SW 1271 (cell line): Measurements from ENCODE around the gene FCER2.
"Not testable (repeated sequence)": the region's sequence is repeated elsewhere in the genome, so short reads cannot be mapped to it uniquely, and the experiment has no call there.

Experiments used
- DNase-seq, 2 experiments: peaks; one replicate each; lab custom pipeline; 2025; lab: John Stamatoyannopoulos, UW

FCER2 gene

GRCh38 chr19:7645656-7646425 lies 56.1 kb downstream of the FCER2 start:
- DNase-seq, result no peak

- no peak for DNase-seq
These were observed 56.8 kb downstream of the FCER2 start for GRCh38 chr19:7645163-7645562.

- DNase-seq, result no peak
These were observed 57.4 kb downstream of the FCER2 start for GRCh38 chr19:7644550-7644877.

GRCh38 chr19:7643629-7644549 lies 58.0 kb downstream of the FCER2 start:
- not testable (repeated sequence) for DNase-seq

GRCh38 chr19:7643031-7643415 lies 58.9 kb downstream of the FCER2 start:
- no peak for DNase-seq

GRCh38 chr19:7642295-7643030 lies 59.5 kb downstream of the FCER2 start:
- DNase-seq, result no peak

- DNase-seq, result no peak
These were observed 60.3 kb downstream of the FCER2 start for GRCh38 chr19:7641290-7642276.

GRCh38 chr19:7640803-7641202 lies 61.1 kb downstream of the FCER2 start:
- DNase-seq, result no peak

- no peak for DNase-seq
These were observed 62.0 kb downstream of the FCER2 start for GRCh38 chr19:7639863-7640348.

GRCh38 chr19:7638802-7639465 lies 63.0 kb downstream of the FCER2 start:
- DNase-seq, result no peak
